CD4-positive, alpha-beta T cell (primary cell): ENCODE measurements around the gene LRP11. TPM values are rescaled to one million over a fixed set of nuclear protein-coding genes. Genes with fewer than 3 reads are reported as not detected.

Experiments
- ATAC-seq: fragments of 200-7000 bp; cut with Tn5 transposase; one replicate; pipeline ENCODE4 v1.10.0; 2022; ENCODE audit warnings: mild to moderate bottlenecking; ENCODE audit not compliant: poor library complexity
- CTCF ChIA-PET: fragments of 350-600 bp; sonication (Branson Sonifier 250); formaldehyde crosslinking; loops from one replicate; lab custom pipeline; 2021; ENCODE audit warnings: antibody characterized with exemption, inconsistent platforms; lab: Charles Lee
- POLR2A ChIA-PET: fragments of 350-600 bp; sonication (Branson Sonifier 250); formaldehyde crosslinking; loops from one replicate; lab custom pipeline; 2021; ENCODE audit warnings: antibody characterized with exemption, inconsistent platforms; lab: Charles Lee
- DNase-seq, 14 experiments: peaks; one replicate each; pipeline ENCODE4 v3.0.0-alpha.2; 2013 to 2020; ENCODE audit warnings: mixed read lengths in 2 of 14
- H3K27ac ChIP-seq, 2 donors: one replicate each; pipeline versions ENCODE4 v1.5.1 to v1.7.0; 2013; ENCODE audit warnings: low read length in 2 of 2, low read depth in 1 of 2, mild to moderate bottlenecking in 1 of 2
- H3K27me3 ChIP-seq, 2 experiments: 1 replicate in 1 of 2; 2 replicates in 1 of 2; pipeline versions ENCODE4 v1.6.1 to v1.7.0; 2013; ENCODE audit warnings: low read length in 2 of 2, control low read depth in 1 of 2, mild to moderate bottlenecking in 1 of 2, moderate library complexity in 1 of 2; ENCODE audit not compliant: insufficient read depth in 2 of 2, control insufficient read depth in 1 of 2
- H3K36me3 ChIP-seq: one replicate; pipeline ENCODE4 v1.6.1; 2013; ENCODE audit warnings: low read length, control low read depth; ENCODE audit not compliant: insufficient read depth
- H3K4me1 ChIP-seq: one replicate; pipeline ENCODE4 v1.6.1; 2013; ENCODE audit warnings: low read length, control low read depth; ENCODE audit not compliant: insufficient read depth
- H3K4me3 ChIP-seq: one replicate; pipeline ENCODE4 v1.5.1; 2013; ENCODE audit warnings: mild to moderate bottlenecking, low read length, moderate library complexity
- H3K9me3 ChIP-seq, 2 experiments: 1 replicate in 1 of 2; 2 replicates in 1 of 2; pipeline versions ENCODE4 v1.6.1 to v1.7.0; 2013; ENCODE audit warnings: low read length in 2 of 2, mild to moderate bottlenecking in 2 of 2, control low read depth in 1 of 2, moderate library complexity in 1 of 2; ENCODE audit not compliant: control insufficient read depth in 1 of 2, insufficient read depth in 1 of 2
- H3K27ac Mint-ChIP-seq: one replicate; pipeline ENCODE4 v1.8.0; 2020; ENCODE audit warnings: mixed read lengths
- H3K27me3 Mint-ChIP-seq: one replicate; pipeline ENCODE4 v1.8.0; 2021; ENCODE audit warnings: mixed read lengths
- H3K36me3 Mint-ChIP-seq: one replicate; pipeline ENCODE4 v1.8.0; 2021; ENCODE audit warnings: low read depth, mixed read lengths
- H3K4me1 Mint-ChIP-seq: one replicate; pipeline ENCODE4 v1.8.0; 2021; ENCODE audit warnings: low read depth, mixed read lengths
- H3K4me3 Mint-ChIP-seq: one replicate; pipeline ENCODE4 v1.8.0; 2020; ENCODE audit warnings: mild to moderate bottlenecking, mixed read lengths
- H3K9me3 Mint-ChIP-seq: one replicate; pipeline ENCODE4 v1.8.0; 2020; ENCODE audit warnings: mixed read lengths
- CTCF ChIP-seq: fragments of 200-600 bp; IDR thresholded peaks from one replicate; pipeline ENCODE4 v1.8.0; 2022; ENCODE audit warnings: antibody characterized with exemption, mild to moderate bottlenecking
- intact Hi-C, 2 experiments: fragments of 100-400 bp; cut with DNase I in 1 of 2; cut with micrococcal nuclease in 1 of 2; formaldehyde crosslinking; loops; one replicate each; pipeline versions ENCODE4 v1.15.1 to v1.9.0; 2023 to 2025; cut with DNase I, micrococcal nuclease
- total RNA-seq, 174 experiments: library from RNA in 2 of 174; stranded (reverse) in 2 of 174; gene quantifications; one replicate each; pipeline ENCODE4 v1.2.3 and lab custom pipeline; 2021 to 2026

LRP11 gene
- total RNA-seq, 2 experiments from 2014 or later: 0.75 to 0.99 TPM

DNA sequence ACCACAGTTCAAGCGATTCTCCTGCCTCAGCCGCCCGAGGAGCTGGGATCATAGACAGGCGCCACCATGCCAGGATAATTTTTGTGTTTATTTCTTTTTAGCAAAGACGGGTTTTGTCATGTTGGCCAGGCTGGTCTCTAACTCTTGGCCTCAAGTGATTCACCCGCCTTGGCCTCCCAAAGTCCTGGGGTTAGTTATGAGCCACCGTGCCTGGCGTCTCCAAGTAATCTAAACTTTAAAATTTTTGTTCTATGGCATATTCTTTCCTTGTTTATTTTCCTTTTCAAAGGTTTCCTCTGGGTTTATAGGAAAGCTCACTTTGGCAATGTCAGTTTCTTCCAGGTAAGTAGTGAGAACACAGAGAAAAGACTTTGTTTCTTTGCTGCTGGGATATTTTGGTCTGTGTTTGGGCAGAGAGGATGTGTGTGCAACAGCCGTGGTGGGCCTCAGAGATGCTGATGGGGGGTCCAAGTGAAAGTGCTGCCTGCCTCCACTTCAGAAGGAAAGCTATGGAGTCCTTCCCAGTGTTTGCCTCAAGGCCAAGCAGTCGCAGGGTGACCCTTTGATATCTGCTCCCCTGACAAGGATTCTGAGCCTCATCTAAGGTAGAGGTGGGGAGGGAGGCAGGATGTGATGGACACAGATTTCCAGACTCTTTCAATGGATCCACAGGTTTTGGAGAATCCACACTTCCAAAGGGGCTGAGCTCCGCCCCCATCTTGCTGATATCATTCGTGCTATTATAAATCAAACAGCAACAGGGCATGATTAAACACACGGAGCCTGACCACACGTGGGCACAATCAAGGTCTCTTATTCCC lies 2.3 kb downstream of the LRP11 start:
- peak overlapping the region; percentile 60 for H3K4me3 Mint-ChIP-seq
- ATAC-seq (no peak), DNase-seq (no peak)
- no peak for TF ChIP-seq CTCF
- Histone ChIP-seq H3K4me1 (peaks cover 18% of the 10 kb centered on the region), H3K36me3 (no peaks in the 10 kb centered on the region), H3K9me3 (no peaks in the 10 kb centered on the region), H3K27ac (no peak overlapping the region), H3K4me3 (no peak overlapping the region), H3K27me3 (peaks cover 0 to 3% of the 10 kb centered on the region in 2 experiments)
- intact Hi-C loops: loop anchor here in 1 of 2 experiments (5.0 to 10.0 kb wide), 3 partner anchors 107 to 295 kb away; partner anchors contain the start of genes GINM1 and KATNA1
- H3K36me3 Mint-ChIP-seq: no peaks in the 10 kb centered on the region
- ChIA-PET POLR2A (no interaction called here), CTCF (no interaction called here)
- peaks cover 5% of the 10 kb centered on the region for H3K4me1 Mint-ChIP-seq
- no peak overlapping the region for H3K27ac Mint-ChIP-seq
- no peaks in the 10 kb centered on the region for H3K9me3 Mint-ChIP-seq
- peaks cover 30% of the 10 kb centered on the region for H3K27me3 Mint-ChIP-seq

DNA sequence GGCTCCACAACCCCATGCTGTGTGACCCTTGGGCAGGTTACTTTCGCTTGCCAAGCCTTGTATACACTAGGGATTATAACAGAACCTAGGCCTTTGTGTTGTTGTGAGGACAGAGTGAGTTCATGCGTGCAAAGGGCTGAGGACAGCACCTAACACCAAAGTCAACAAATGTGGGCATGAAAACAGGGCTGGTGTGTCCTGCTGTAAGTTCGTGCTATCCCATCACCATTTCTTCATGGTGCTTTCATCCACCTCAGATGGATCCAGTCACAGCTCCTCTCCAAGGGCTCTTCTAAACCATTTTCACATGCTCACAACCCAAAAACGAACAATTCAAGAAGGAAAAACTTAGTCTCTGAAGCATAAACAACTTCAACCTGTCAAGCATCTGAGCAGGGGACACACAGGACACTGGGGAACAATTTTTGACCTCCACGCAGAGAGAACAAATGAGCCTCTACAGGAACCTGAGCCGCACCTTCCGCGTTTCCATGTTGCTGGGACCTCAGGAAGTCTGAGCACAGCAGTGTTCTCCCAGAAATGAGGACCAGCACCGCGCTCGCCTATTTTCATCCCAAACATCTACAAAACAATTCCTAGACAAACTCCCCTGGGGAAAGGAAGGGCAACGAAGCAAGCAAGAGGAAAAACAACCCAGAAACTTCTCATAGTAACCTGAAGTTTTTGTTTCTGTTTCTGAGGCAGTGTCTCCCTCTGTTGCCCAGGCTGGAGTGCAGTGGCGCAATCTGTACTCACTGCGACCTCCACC lies 3.1 kb downstream of the LRP11 start:
- Histone ChIP-seq H3K27me3 (peaks cover 0 to 3% of the 10 kb centered on the region in 2 experiments), H3K27ac (no peak overlapping the region), H3K9me3 (no peaks in the 10 kb centered on the region), H3K4me1 (peaks cover 18% of the 10 kb centered on the region), H3K4me3 (no peak overlapping the region), H3K36me3 (no peaks in the 10 kb centered on the region)
- H3K36me3 Mint-ChIP-seq: no peaks in the 10 kb centered on the region
- H3K27me3 Mint-ChIP-seq: peaks cover 30% of the 10 kb centered on the region
- peak overlapping the region; percentile 37 for H3K4me3 Mint-ChIP-seq
- peaks cover 5% of the 10 kb centered on the region for H3K4me1 Mint-ChIP-seq
- intact Hi-C loops: loop anchor here in 1 of 2 experiments (5.0 to 10.0 kb wide), 3 partner anchors 106 to 294 kb away; partner anchors contain the start of genes GINM1 and KATNA1
- ChIA-PET CTCF (no interaction called here), POLR2A (no interaction called here)
- TF ChIP-seq CTCF: no peak
- H3K9me3 Mint-ChIP-seq: no peaks in the 10 kb centered on the region
- DNase-seq (no peak), ATAC-seq (no peak)
- no peak overlapping the region for H3K27ac Mint-ChIP-seq

DNA sequence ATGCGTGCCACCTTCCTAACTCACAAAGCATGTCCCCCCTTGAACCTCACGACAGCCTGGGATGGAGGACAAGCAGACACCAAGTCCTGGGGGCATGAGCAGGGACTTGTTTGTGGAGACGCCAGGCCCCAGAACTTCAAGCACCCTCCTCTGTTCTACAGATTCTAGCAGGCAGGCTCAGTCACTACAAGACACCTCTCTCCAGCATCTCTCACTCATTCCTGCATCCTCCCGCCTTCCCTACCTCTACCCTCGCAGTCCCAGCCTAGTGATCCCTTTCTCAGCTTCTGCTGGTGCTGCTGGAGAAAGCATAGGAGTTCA lies 3.7 kb downstream of the LRP11 start:
- H3K9me3 Mint-ChIP-seq: no peaks in the 10 kb centered on the region
- no peak overlapping the region for H3K27ac Mint-ChIP-seq
- intact Hi-C loops: loop anchor here in 1 of 2 experiments (5.0 to 10.0 kb wide), 3 partner anchors 106 to 293 kb away; partner anchors contain the start of genes GINM1 and KATNA1
- ATAC-seq (no peak), DNase-seq (no peak)
- Histone ChIP-seq H3K4me1 (peaks cover 18% of the 10 kb centered on the region), H3K36me3 (no peaks in the 10 kb centered on the region), H3K9me3 (no peaks in the 10 kb centered on the region), H3K27ac (no peak overlapping the region), H3K27me3 (peaks cover 0 to 3% of the 10 kb centered on the region in 2 experiments), H3K4me3 (no peak overlapping the region)
- ChIA-PET CTCF (no interaction called here), POLR2A (no interaction called here)
- no peak overlapping the region for H3K4me3 Mint-ChIP-seq
- H3K4me1 Mint-ChIP-seq: peaks cover 5% of the 10 kb centered on the region
- peaks cover 30% of the 10 kb centered on the region for H3K27me3 Mint-ChIP-seq
- H3K36me3 Mint-ChIP-seq: no peaks in the 10 kb centered on the region
- TF ChIP-seq CTCF: no peak
